DMS 273 (cell line): ENCODE data around the gene SNN.

ENCODE experiments used
- DNase-seq: peaks from one replicate; lab custom pipeline; 2025; ENCODE audit not compliant: unreplicated experiment; lab: John Stamatoyannopoulos, UW

Gene SNN

GRCh38 chr16:11727796-11728543, 59.7 kb downstream of the SNN start:
- no peak for DNase-seq
